HepG2 (cell line): ENCODE data around the gene PTX4. TPM values are rescaled to one million over a fixed set of nuclear protein-coding genes. Genes with fewer than 3 reads are reported as not detected.

Experiments
- ATAC-seq: fragments of 200-7000 bp; cut with Tn5 transposase; 3 replicates; pipeline ENCODE4 v1.9.1; 2020; ENCODE audit warnings: mild to moderate bottlenecking, moderate library complexity
- BruUV-seq: library from RNA; stranded (reverse); fragments of 400-500 nt; replicated peaks from 2 replicates; lab custom pipeline; 2021; lab: Mats Ljungman, UMichigan
- CTCF ChIA-PET: fragments of 300-600 bp; formaldehyde crosslinking; extraction: SDS; loops from one replicate; lab custom pipeline; 2021; ENCODE audit warnings: low total read pairs, inconsistent platforms, low intra/inter-chr PET ratio; lab: Yijun Ruan, JAX
- POLR2A ChIA-PET: fragments of 350-600 bp; sonication (Branson Sonifier 250); formaldehyde crosslinking; loops from one replicate; lab custom pipeline; 2020; ENCODE audit warnings: antibody characterized with exemption, inconsistent platforms; lab: Yijun Ruan, JAX
- DNase-seq: peaks from one replicate; pipeline ENCODE4 v3.0.0-alpha.2; 2015; ENCODE audit warnings: low spot score
- FAIRE-seq: peaks from 3 replicates; lab custom pipeline; 2011; peaks lifted over from hg19 to GRCh38; lab: Jason Lieb, UNC
- H2AFZ ChIP-seq: one replicate; pipeline ENCODE4 v1.6.1; 2011; ENCODE audit warnings: low read length, inconsistent platforms
- H3K27ac ChIP-seq: fragments of 300-600 bp; 3 replicates; pipeline ENCODE4 v1.8.0; 2011; ENCODE audit warnings: mixed run types, mild to moderate bottlenecking, mixed read lengths, low read length, inconsistent platforms; ENCODE audit not compliant: insufficient read depth; ENCODE audit errors: extremely low read length
- H3K27me3 ChIP-seq, 2 experiments: fragments of 200-600 bp in 1 of 2; 2 replicates in 1 of 2; 3 replicates in 1 of 2; pipeline versions ENCODE4 v1.6.0 to v1.8.0; 2011; ENCODE audit warnings: low read length in 2 of 2, mild to moderate bottlenecking in 2 of 2, moderate library complexity in 2 of 2, inconsistent platforms in 1 of 2; ENCODE audit not compliant: insufficient read depth in 2 of 2, control insufficient read depth in 1 of 2
- H3K36me3 ChIP-seq, 2 experiments: fragments of 200-600 bp in 1 of 2; replicated peaks in 1 of 2; 2 replicates in 1 of 2; 3 replicates in 1 of 2; pipeline versions ENCODE4 v1.5.1 to v1.8.0; 2011; ENCODE audit warnings: low read length in 2 of 2, inconsistent platforms in 1 of 2; ENCODE audit not compliant: insufficient read depth in 2 of 2, control insufficient read depth in 1 of 2
- H3K4me1 ChIP-seq: 2 replicates; pipeline ENCODE4 v1.5.1; 2012; ENCODE audit warnings: low read length, inconsistent platforms; ENCODE audit not compliant: insufficient read depth
- H3K4me2 ChIP-seq: 2 replicates; pipeline ENCODE4 v1.6.0; 2011; ENCODE audit warnings: low read depth, low read length, inconsistent platforms
- H3K4me3 ChIP-seq, 3 experiments: fragments of 200-600 bp in 1 of 3; sonication (generic), shearing (Covaris generic) in 1 of 3; replicated peaks in 1 of 3; 2 replicates each; pipeline ENCODE4 v1.5.1; 2011 to 2016; ENCODE audit warnings: low read length in 3 of 3, inconsistent platforms in 2 of 3, low read depth in 2 of 3, mild to moderate bottlenecking in 2 of 3, control low read depth in 1 of 3, mixed read lengths in 1 of 3; ENCODE audit not compliant: insufficient read depth in 1 of 3
- H3K79me2 ChIP-seq: one replicate; pipeline ENCODE4 v1.6.1; 2011; ENCODE audit warnings: low read length, inconsistent platforms; ENCODE audit not compliant: insufficient read depth
- H3K9ac ChIP-seq: 2 replicates; pipeline ENCODE4 v1.6.0; 2011; ENCODE audit warnings: mild to moderate bottlenecking, low read depth, low read length, inconsistent platforms; ENCODE audit not compliant: insufficient read depth
- H3K9me3 ChIP-seq: 2 replicates; pipeline ENCODE4 v1.5.1; 2012; ENCODE audit warnings: mild to moderate bottlenecking, low read length
- H4K20me1 ChIP-seq: 2 replicates; pipeline ENCODE4 v1.6.0; 2011; ENCODE audit warnings: inconsistent platforms, mild to moderate bottlenecking, low read length, moderate library complexity; ENCODE audit not compliant: insufficient read depth
- ATF7 ChIP-seq, 2 experiments: fragments of 450-650 bp in 1 of 2; sonication (generic) in 1 of 2; formaldehyde crosslinking in 1 of 2; IDR thresholded peaks; 2 replicates each; pipeline versions ENCODE4 v1.4.0 to v1.6.1; 2016 to 2020; ENCODE audit warnings: antibody characterized with exemption in 1 of 2, mild to moderate bottlenecking in 1 of 2, missing genetic modification reagents in 1 of 2
- ETV5 ChIP-seq: IDR thresholded peaks from 2 replicates; pipeline ENCODE4 v1.6.1; 2018; ENCODE audit warnings: missing biosample characterization, missing genetic modification reagents, inconsistent platforms, borderline replicate concordance
- GATA4 ChIP-seq: sonication (generic); IDR thresholded peaks from 2 replicates; pipeline ENCODE4 v1.6.1; 2016; ENCODE audit warnings: antibody characterized with exemption, low read depth, borderline replicate concordance
- KLF11 ChIP-seq: IDR thresholded peaks from 2 replicates; pipeline ENCODE4 v1.6.1; 2016; ENCODE audit warnings: missing compliant biosample characterization
- MYC ChIP-seq: sonication (generic); formaldehyde crosslinking; IDR thresholded peaks from 2 replicates; pipeline ENCODE4 v1.9.0; 2021; ENCODE audit warnings: missing genetic modification reagents, borderline replicate concordance
- SCMH1 ChIP-seq: sonication (generic); formaldehyde crosslinking; IDR thresholded peaks from 2 replicates; pipeline ENCODE4 v1.9.0; 2021; ENCODE audit warnings: missing genetic modification reagents, mild to moderate bottlenecking, borderline replicate concordance
- SKI ChIP-seq: fragments of 450-650 bp; IDR thresholded peaks from one replicate; pipeline ENCODE4 v1.6.1; 2018; ENCODE audit warnings: mild to moderate bottlenecking; ENCODE audit not compliant: partially characterized antibody
- TSC22D2 ChIP-seq: sonication (generic); formaldehyde crosslinking; IDR thresholded peaks from 2 replicates; pipeline ENCODE4 v1.5.1; 2020; ENCODE audit warnings: missing genetic modification reagents, mild to moderate bottlenecking, borderline replicate concordance
- ZFP36 ChIP-seq: fragments of 150-350 bp; IDR thresholded peaks from 2 replicates; pipeline ENCODE4 v1.6.1; 2018; ENCODE audit warnings: borderline replicate concordance, low read length, low read depth; ENCODE audit not compliant: partially characterized antibody
- ZMYM2 ChIP-seq: sonication (generic); formaldehyde crosslinking; IDR thresholded peaks from 2 replicates; pipeline ENCODE4 v1.8.0; 2022; ENCODE audit warnings: mild to moderate bottlenecking, missing genetic modification reagents
- ZNF251 ChIP-seq: sonication (generic); formaldehyde crosslinking; IDR thresholded peaks from 2 replicates; pipeline ENCODE4 v1.9.0; 2021; ENCODE audit warnings: mild to moderate bottlenecking, missing genetic modification reagents
- ZNF615 ChIP-seq: sonication (generic); formaldehyde crosslinking; IDR thresholded peaks from 2 replicates; pipeline ENCODE4 v1.5.0; 2020; ENCODE audit warnings: mild to moderate bottlenecking, missing genetic modification reagents, borderline replicate concordance
- WGBS: methylation state at CpG from one replicate; pipeline ENCODE4 v1.1.6; 2017; ENCODE audit warnings: low lambda C conversion rate; 5-methylcytosine and 5-hydroxymethylcytosine counted together
- in situ Hi-C: cut with HindIII; loops from 2 replicates; pipeline ENCODE4 v1.10.0; 2017; ENCODE audit warnings: low pct_unique_long_range_greater_than_20kb; ENCODE audit not compliant: extremely low pct_ligation_motif_present
- intact Hi-C: fragments of 100-400 bp; cut with micrococcal nuclease; formaldehyde crosslinking; loops from one replicate; pipeline ENCODE4 v1.10.0; 2022; ENCODE audit not compliant: unreplicated experiment
- polyA plus RNA-seq, 8 experiments: library from polyadenylated mRNA; depleted of rRNA in 3 of 8; stranded (reverse) in 7 of 8; unstranded in 1 of 8; fragments of >200 nt; fragmentation: Illumina TruSeq in 4 of 8; extraction: Trizol in 4 of 8; gene quantifications; 2 replicates each; pipeline versions ENCODE4 v1.2.1 to v1.2.3, GENCODE V29; 2011 to 2016; ENCODE audit warnings: low read depth in 4 of 8, missing spikeins in 1 of 8, mixed read lengths in 1 of 8; ENCODE audit not compliant: insufficient read depth in 1 of 8
- total RNA-seq, 5 experiments: library from RNA; depleted of rRNA; stranded (reverse); fragments of >200 nt; fragmentation: Illumina TruSeq; extraction: Trizol; gene quantifications; 2 replicates each; pipeline ENCODE4 v1.2.3, GENCODE V29; 2016; ENCODE audit warnings: low read depth in 1 of 5
- TF ChIP-seq, protein P1 (sequence below): sonication (generic); formaldehyde crosslinking; IDR thresholded peaks from 2 replicates; pipeline ENCODE4 v1.4.0; 2020; ENCODE audit warnings: mild to moderate bottlenecking, missing genetic modification reagents
- TF ChIP-seq, protein P2 (sequence below): sonication (generic); formaldehyde crosslinking; IDR thresholded peaks from 2 replicates; pipeline ENCODE4 v1.4.0; 2020; ENCODE audit warnings: mild to moderate bottlenecking, missing genetic modification reagents
- TF ChIP-seq, protein P3 (sequence below): sonication (generic); formaldehyde crosslinking; IDR thresholded peaks from 2 replicates; pipeline ENCODE4 v1.8.0; 2022; ENCODE audit warnings: missing genetic modification reagents, mild to moderate bottlenecking, moderate library complexity, borderline replicate concordance
- TF ChIP-seq, protein P4 (sequence below): sonication (generic); formaldehyde crosslinking; IDR thresholded peaks from 2 replicates; pipeline ENCODE4 v1.4.0; 2020; ENCODE audit warnings: mild to moderate bottlenecking, low read depth, missing genetic modification reagents

The PTX4 gene
- total and polyA plus RNA-seq, 2 of the 13 experiments (the other 11 are each of a cell fraction or from before 2014, with no cell fraction given): 0.04 TPM; not detected in 1

DNA sequence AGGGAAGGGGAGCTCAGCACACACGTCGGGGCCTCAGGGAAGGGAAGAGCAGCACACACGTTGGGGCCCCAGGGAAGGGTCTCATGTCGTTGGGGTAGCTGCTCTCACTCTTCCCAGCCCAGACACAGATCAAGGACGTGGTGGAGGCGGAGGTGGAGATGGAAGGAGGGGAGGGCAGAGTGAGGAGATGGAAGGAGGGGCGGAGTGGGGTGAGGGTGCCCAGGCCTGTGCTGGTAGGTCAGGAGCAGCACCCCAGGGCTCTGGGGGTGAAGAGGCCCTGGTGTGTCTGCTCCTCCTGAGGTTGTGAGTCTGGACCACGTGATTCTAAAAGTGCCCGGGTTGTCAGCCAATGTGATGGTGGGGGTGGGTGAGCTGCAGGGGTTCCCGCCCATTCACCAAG, 28.8 kb downstream of the PTX4 start:
- H3K36me3 ChIP-seq: peaks cover 15 to 23% of the 10 kb centered on the region in 2 experiments; a peak in 3 of 5 replicates
- H3K79me2 ChIP-seq: no peaks in the 10 kb centered on the region
- no peak overlapping the region for H3K9ac ChIP-seq
- BruUV-seq: no TSS peak
- ChIA-PET POLR2A (no interaction called here), CTCF (no interaction called here)
- H3K9me3 ChIP-seq: no peaks in the 10 kb centered on the region
- TF ChIP-seq TSC22D2 (CRISPR knock-in tag): no peak
- TF ChIP-seq, protein P1, sequence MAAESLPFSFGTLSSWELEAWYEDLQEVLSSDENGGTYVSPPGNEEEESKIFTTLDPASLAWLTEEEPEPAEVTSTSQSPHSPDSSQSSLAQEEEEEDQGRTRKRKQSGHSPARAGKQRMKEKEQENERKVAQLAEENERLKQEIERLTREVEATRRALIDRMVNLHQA (CRISPR knock-in tag): no peak
- no peak for TF ChIP-seq SKI
- no peak for TF ChIP-seq MYC (CRISPR knock-in tag)
- TF ChIP-seq ZFP36: no peak
- no peak for TF ChIP-seq ATF7 (IDR thresholded peaks at IDR 0.05)
- no peak for TF ChIP-seq ATF7 (CRISPR knock-in tag; IDR thresholded peaks at IDR 0.05)
- no peak for TF ChIP-seq ETV5
- no peak for TF ChIP-seq ZNF251
- no peak for TF ChIP-seq KLF11
- no peak for TF ChIP-seq ZMYM2 (CRISPR knock-in tag)
- TF ChIP-seq, protein P2, sequence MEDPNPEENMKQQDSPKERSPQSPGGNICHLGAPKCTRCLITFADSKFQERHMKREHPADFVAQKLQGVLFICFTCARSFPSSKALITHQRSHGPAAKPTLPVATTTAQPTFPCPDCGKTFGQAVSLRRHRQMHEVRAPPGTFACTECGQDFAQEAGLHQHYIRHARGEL (CRISPR knock-in tag): no peak
- TF ChIP-seq, protein P3, sequence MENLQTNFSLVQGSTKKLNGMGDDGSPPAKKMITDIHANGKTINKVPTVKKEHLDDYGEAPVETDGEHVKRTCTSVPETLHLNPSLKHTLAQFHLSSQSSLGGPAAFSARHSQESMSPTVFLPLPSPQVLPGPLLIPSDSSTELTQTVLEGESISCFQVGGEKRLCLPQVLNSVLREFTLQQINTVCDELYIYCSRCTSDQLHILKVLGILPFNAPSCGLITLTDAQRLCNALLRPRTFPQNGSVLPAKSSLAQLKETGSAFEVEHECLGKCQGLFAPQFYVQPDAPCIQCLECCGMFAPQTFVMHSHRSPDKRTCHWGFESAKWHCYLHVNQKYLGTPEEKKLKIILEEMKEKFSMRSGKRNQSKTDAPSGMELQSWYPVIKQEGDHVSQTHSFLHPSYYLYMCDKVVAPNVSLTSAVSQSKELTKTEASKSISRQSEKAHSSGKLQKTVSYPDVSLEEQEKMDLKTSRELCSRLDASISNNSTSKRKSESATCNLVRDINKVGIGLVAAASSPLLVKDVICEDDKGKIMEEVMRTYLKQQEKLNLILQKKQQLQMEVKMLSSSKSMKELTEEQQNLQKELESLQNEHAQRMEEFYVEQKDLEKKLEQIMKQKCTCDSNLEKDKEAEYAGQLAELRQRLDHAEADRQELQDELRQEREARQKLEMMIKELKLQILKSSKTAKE (CRISPR knock-in tag): no peak
- TF ChIP-seq ZNF615 (CRISPR knock-in tag): no peak
- no peak for TF ChIP-seq GATA4
- TF ChIP-seq, protein P4, sequence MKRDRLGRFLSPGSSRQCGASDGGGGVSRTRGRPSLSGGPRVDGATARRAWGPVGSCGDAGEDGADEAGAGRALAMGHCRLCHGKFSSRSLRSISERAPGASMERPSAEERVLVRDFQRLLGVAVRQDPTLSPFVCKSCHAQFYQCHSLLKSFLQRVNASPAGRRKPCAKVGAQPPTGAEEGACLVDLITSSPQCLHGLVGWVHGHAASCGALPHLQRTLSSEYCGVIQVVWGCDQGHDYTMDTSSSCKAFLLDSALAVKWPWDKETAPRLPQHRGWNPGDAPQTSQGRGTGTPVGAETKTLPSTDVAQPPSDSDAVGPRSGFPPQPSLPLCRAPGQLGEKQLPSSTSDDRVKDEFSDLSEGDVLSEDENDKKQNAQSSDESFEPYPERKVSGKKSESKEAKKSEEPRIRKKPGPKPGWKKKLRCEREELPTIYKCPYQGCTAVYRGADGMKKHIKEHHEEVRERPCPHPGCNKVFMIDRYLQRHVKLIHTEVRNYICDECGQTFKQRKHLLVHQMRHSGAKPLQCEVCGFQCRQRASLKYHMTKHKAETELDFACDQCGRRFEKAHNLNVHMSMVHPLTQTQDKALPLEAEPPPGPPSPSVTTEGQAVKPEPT (CRISPR knock-in tag): no peak
- no peak for TF ChIP-seq SCMH1 (CRISPR knock-in tag)
- H3K4me2 ChIP-seq: no peak overlapping the region
- no peaks in the 10 kb centered on the region for H3K27me3 ChIP-seq
- H2AFZ ChIP-seq: no peak overlapping the region
- FAIRE-seq: no peak
- ATAC-seq: no peak
- DNase-seq: no peak
- intact Hi-C loops (no loop called here), in situ Hi-C loops (no loop called here)
- H3K4me1 ChIP-seq: no peaks in the 10 kb centered on the region
- 93% methylated on average over 8 of the region's 10 CpGs for WGBS
- H3K4me3 ChIP-seq: no peak overlapping the region
- H4K20me1 ChIP-seq: no peaks in the 10 kb centered on the region
- H3K27ac ChIP-seq: no peak overlapping the region
